ENCODE data around the gene CDK11A.
"Not testable (repeated sequence)": the region's sequence is repeated elsewhere in the genome, so short reads cannot be mapped to it uniquely, and the experiment has no call there.

DNA sequence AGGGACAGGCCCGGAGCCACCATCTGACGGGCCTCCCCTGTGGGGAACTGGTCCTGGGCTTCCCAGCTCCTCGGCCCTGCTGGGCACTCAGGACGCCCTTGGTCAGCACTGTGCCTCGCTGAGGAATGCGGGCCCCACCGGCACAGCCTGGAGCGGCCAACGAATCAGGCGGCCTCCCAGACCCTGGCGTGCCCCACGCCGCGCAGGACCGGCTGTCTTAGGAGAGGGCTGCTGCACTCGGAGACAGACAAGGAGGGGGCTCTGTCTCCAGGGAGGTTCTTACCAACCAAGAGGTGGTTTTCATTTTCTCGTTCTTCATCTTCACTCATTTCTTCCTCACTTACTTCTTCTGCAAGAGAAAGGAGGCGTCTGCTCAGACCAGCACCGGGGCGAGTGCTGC lies 16.3 kb downstream of the CDK11A start:
- TF ChIP-seq EZH2 (IDR thresholded peaks at IDR 0.05); POLR2AphosphoS5 (IDR thresholded peaks at IDR 0.05; ENCODE audit: borderline replicate concordance, low read depth, low read length): not testable (repeated sequence)

Measured in SK-N-MC (cell line).